MM.1S (cell line): Measurements from ENCODE around the gene CDC25B.

Experiments used
- DNase-seq: peaks from one replicate; pipeline ENCODE4 v3.0.0-alpha.2; 2015
- H2AFZ ChIP-seq: fragments of 300-600 bp; sonication (generic); 2 replicates; pipeline ENCODE4 v1.6.0; 2016; ENCODE audit warnings: antibody characterized with exemption, low read length
- H3F3A ChIP-seq: fragments of 300-600 bp; sonication (generic); 2 replicates; pipeline ENCODE4 v1.6.1; 2016; ENCODE audit warnings: mild to moderate bottlenecking, antibody characterized with exemption, low read length, moderate library complexity, mixed read lengths; ENCODE audit not compliant: insufficient read depth
- H3K27ac ChIP-seq: fragments of 300-600 bp; sonication (generic); 2 replicates; pipeline ENCODE4 v1.5.1; 2016; ENCODE audit warnings: mild to moderate bottlenecking, low read length
- H3K27me3 ChIP-seq: fragments of 300-600 bp; sonication (generic); replicated peaks from 2 replicates; pipeline ENCODE4 v1.6.0; 2016; ENCODE audit warnings: low read length; ENCODE audit not compliant: insufficient read depth
- H3K36me3 ChIP-seq: fragments of 300-600 bp; sonication (generic); replicated peaks from 2 replicates; pipeline ENCODE4 v1.6.1; 2016; ENCODE audit warnings: mild to moderate bottlenecking, low read length, mixed read lengths; ENCODE audit not compliant: insufficient read depth
- H3K4me1 ChIP-seq: fragments of 300-600 bp; sonication (generic); 2 replicates; pipeline ENCODE4 v1.6.1; 2016; ENCODE audit warnings: low read length, mixed read lengths
- H3K4me2 ChIP-seq: fragments of 300-600 bp; sonication (generic); 2 replicates; pipeline ENCODE4 v1.6.0; 2016; ENCODE audit warnings: low read depth, low read length
- H3K4me3 ChIP-seq: fragments of 300-600 bp; sonication (generic); 2 replicates; pipeline ENCODE4 v1.5.1; 2016; ENCODE audit warnings: low read length, mixed read lengths
- H3K79me2 ChIP-seq: fragments of 300-600 bp; sonication (generic); 2 replicates; pipeline ENCODE4 v1.6.1; 2016; ENCODE audit warnings: mixed run types, low read length, mixed read lengths
- H3K9ac ChIP-seq: fragments of 300-600 bp; sonication (generic); 2 replicates; pipeline ENCODE4 v1.6.1; 2016; ENCODE audit warnings: low read length, mixed read lengths
- H3K9me2 ChIP-seq: fragments of 300-600 bp; sonication (generic); replicated peaks from 2 replicates; pipeline ENCODE4 v1.6.1; 2016; ENCODE audit warnings: mild to moderate bottlenecking, low read length, mixed read lengths; ENCODE audit not compliant: insufficient read depth
- H3K9me3 ChIP-seq: fragments of 300-600 bp; sonication (generic); replicated peaks from 2 replicates; pipeline ENCODE4 v1.6.1; 2016; ENCODE audit warnings: mild to moderate bottlenecking, low read length, mixed read lengths; ENCODE audit not compliant: insufficient read depth
- H4K20me1 ChIP-seq: fragments of 300-600 bp; sonication (generic); 2 replicates; pipeline ENCODE4 v1.6.1; 2016; ENCODE audit warnings: mild to moderate bottlenecking, low read length, moderate library complexity, mixed read lengths; ENCODE audit not compliant: insufficient read depth
- CTCF ChIP-seq: fragments of 300-600 bp; sonication (generic); IDR thresholded peaks from 2 replicates; pipeline ENCODE4 v1.5.1; 2016; ENCODE audit warnings: antibody characterized with exemption, low read length, mixed read lengths
- EZH2 ChIP-seq: fragments of 300-600 bp; sonication (generic); optimal IDR thresholded peaks from 2 replicates; pipeline ENCODE3; 2017; ENCODE audit warnings: low read depth, mild to moderate bottlenecking, antibody characterized with exemption, low read length, mixed read lengths
- EZH2phosphoT487 ChIP-seq: fragments of 300-600 bp; sonication (generic); IDR thresholded peaks from 2 replicates; pipeline ENCODE4 v1.6.1; 2018; ENCODE audit warnings: antibody characterized with exemption, low read length

Gene CDC25B

GRCh38 chr20:3786126-3786484 is 10.0 kb upstream of the CDC25B start:
- peaks cover 8% of the 10 kb centered on the region; the same call in 1 of the 2 replicates for H3K79me2 ChIP-seq
- no peak overlapping the region for H2AFZ ChIP-seq
- H3K4me1 ChIP-seq: peaks cover 4% of the 10 kb centered on the region
- peaks cover 10% of the 10 kb centered on the region for H3F3A ChIP-seq
- peak overlapping the region; percentile 54; the same call in 1 of the 2 replicates for H3K4me3 ChIP-seq
- no peak overlapping the region for H3K27ac ChIP-seq
- no peaks in the 10 kb centered on the region for H3K9me2 ChIP-seq
- H3K9me3 ChIP-seq: no peaks in the 10 kb centered on the region
- TF ChIP-seq CTCF (no peak), EZH2 (no peak), EZH2phosphoT487 (no peak)
- DNase-seq: no peak
- no peaks in the 10 kb centered on the region for H3K27me3 ChIP-seq
- no peaks in the 10 kb centered on the region for H3K36me3 ChIP-seq
- H4K20me1 ChIP-seq: no peaks in the 10 kb centered on the region
- no peak overlapping the region for H3K9ac ChIP-seq
- peak overlapping the region; percentile 66 for H3K4me2 ChIP-seq

GRCh38 chr20:3786665-3787323 is 9.3 kb upstream of the CDC25B start, which contains the start of gene CENPB:
CENPB (minus strand) TSS chr20:3786740; CDS start chr20:3786483, 257 bp downstream.
- H3K27ac ChIP-seq: no peak within 1 kb of the TSS
- H3K9ac ChIP-seq: peak within 1 kb of the TSS; percentile 25; the same call in 1 of the 2 replicates
- no peaks in the 10 kb centered on the region for H3K27me3 ChIP-seq
- H3K9me3 ChIP-seq: no peaks in the 10 kb centered on the region
- H3K4me1 ChIP-seq: peaks cover 4% of the 10 kb centered on the region
- H4K20me1 ChIP-seq: no peaks in the 10 kb centered on the region
- peak; percentile 87 for DNase-seq
- TF ChIP-seq EZH2phosphoT487 (no peak), CTCF (peak; percentile 66)
- peak within 1 kb of the TSS; percentile 54 for H3K4me3 ChIP-seq
- H2AFZ ChIP-seq: peak within 1 kb of the TSS; percentile 58
- peak within 1 kb of the TSS; percentile 74 for H3K4me2 ChIP-seq
- H3K36me3 ChIP-seq: no peaks in the 10 kb centered on the region
- H3K9me2 ChIP-seq: no peaks in the 10 kb centered on the region
- peaks cover 8% of the 10 kb centered on the region; the same call in 1 of the 2 replicates for H3K79me2 ChIP-seq
- peaks cover 6% of the 10 kb centered on the region for H3F3A ChIP-seq

- peaks cover 2% of the 10 kb centered on the region for H3F3A ChIP-seq
- H3K4me3 ChIP-seq: peak overlapping the region; percentile 49
- H3K9me2 ChIP-seq: no peaks in the 10 kb centered on the region
- no peaks in the 10 kb centered on the region for H3K27me3 ChIP-seq
- DNase-seq: no peak
- H3K4me2 ChIP-seq: peak overlapping the region; percentile 74
- peak overlapping the region; percentile 58 for H2AFZ ChIP-seq
- no peaks in the 10 kb centered on the region for H3K36me3 ChIP-seq
- no peak for TF ChIP-seq CTCF
- no peak for TF ChIP-seq EZH2
- TF ChIP-seq EZH2phosphoT487: no peak
- no peaks in the 10 kb centered on the region for H4K20me1 ChIP-seq
- no peaks in the 10 kb centered on the region for H3K9me3 ChIP-seq
- H3K27ac ChIP-seq: no peak overlapping the region
- peak overlapping the region; percentile 25; the same call in 1 of the 2 replicates for H3K9ac ChIP-seq
- peaks cover 4% of the 10 kb centered on the region for H3K4me1 ChIP-seq
- peaks cover 8% of the 10 kb centered on the region; the same call in 1 of the 2 replicates for H3K79me2 ChIP-seq
These were observed 8.6 kb upstream of the CDC25B start for GRCh38 chr20:3787324-3788014.
